Thymus (tissue), 11 donors: ENCODE data around the gene GATAD2A. TPM values are rescaled to one million over a fixed set of nuclear protein-coding genes. Genes with fewer than 3 reads are reported as not detected.

Experiments
- DNase-seq, 9 donors: peaks; one replicate each; pipeline ENCODE4 v3.0.0-alpha.2; 2013; ENCODE audit warnings: low spot score in 9 of 9, low read depth in 6 of 9, missing footprints in 1 of 9
- H3K27ac ChIP-seq, 2 donors: one replicate each; pipeline ENCODE4 v1.5.1; 2013; ENCODE audit warnings: control low read depth in 1 of 2, low read depth in 1 of 2, low read length in 1 of 2, mild to moderate bottlenecking in 1 of 2, moderate library complexity in 1 of 2
- H3K27me3 ChIP-seq, 2 donors: one replicate each; pipeline ENCODE4 v1.5.1; 2013; ENCODE audit warnings: low read length in 1 of 2; ENCODE audit not compliant: control insufficient read depth in 2 of 2, insufficient read depth in 1 of 2
- H3K36me3 ChIP-seq, 2 donors: one replicate each; pipeline ENCODE4 v1.5.1; 2013; ENCODE audit warnings: low read length in 1 of 2, mild to moderate bottlenecking in 1 of 2, moderate library complexity in 1 of 2; ENCODE audit not compliant: control insufficient read depth in 2 of 2, insufficient read depth in 2 of 2
- H3K4me1 ChIP-seq, 2 donors: one replicate each; pipeline ENCODE4 v1.5.1; 2013; ENCODE audit warnings: low read length in 2 of 2; ENCODE audit not compliant: control insufficient read depth in 2 of 2, insufficient read depth in 2 of 2
- H3K4me3 ChIP-seq, 2 donors: one replicate each; pipeline ENCODE4 v1.5.1; 2013; ENCODE audit warnings: low read length in 2 of 2, control low read depth in 1 of 2, mild to moderate bottlenecking in 1 of 2
- H3K9me3 ChIP-seq, 2 donors: one replicate each; pipeline ENCODE4 v1.5.1; 2013; ENCODE audit warnings: low read length in 1 of 2, mild to moderate bottlenecking in 1 of 2; ENCODE audit not compliant: control insufficient read depth in 2 of 2, insufficient read depth in 1 of 2
- WGBS: extraction: QIAGEN DNeasy Blood & Tissue Kit; methylation state at CpG from one replicate; pipeline ENCODE4 v1.1.7; 2013; 5-methylcytosine and 5-hydroxymethylcytosine counted together
- polyA plus RNA-seq: library from polyadenylated mRNA; stranded (reverse); fragments of 200-250 nt; gene quantifications from one replicate; pipeline ENCODE4 v1.2.3, GENCODE V29; 2013
- total RNA-seq: library from RNA; stranded (reverse); fragments of 120-200 nt; gene quantifications from one replicate; pipeline ENCODE4 v1.2.4, GENCODE V29; 2013
- donor health status: healthy.

Gene GATAD2A
- total and polyA plus RNA-seq, 2 donors = 20.9 to 24.9 TPM

DNA sequence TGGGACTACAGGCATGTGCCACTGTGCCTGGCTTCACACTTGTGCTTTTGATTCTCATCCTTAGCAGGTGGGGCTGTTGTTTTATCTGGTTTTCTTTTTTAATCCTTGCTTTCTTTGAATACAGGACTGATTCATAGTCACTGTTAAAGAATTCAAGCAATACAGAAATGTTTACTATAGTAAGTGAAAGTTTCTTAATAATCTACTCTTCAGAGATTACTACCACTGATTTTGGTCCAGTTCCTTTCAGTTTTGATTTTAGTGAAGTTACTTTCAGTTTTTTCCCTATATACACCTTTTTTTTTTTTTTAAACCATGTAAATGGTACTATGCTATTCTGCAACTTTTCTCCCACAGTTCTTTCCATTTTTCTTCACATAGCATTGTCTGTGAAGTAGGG lies 53.6 kb downstream of the GATAD2A start:
- Histone ChIP-seq H3K4me3 (no peak overlapping the region), H3K27ac (peak overlapping the region; percentile 94 to 95), H3K4me1 (peaks cover 56 to 78% of the 10 kb centered on the region in 2 donors), H3K9me3 (peaks cover 0 to 7% of the 10 kb centered on the region in 2 donors), H3K27me3 (no peaks in the 10 kb centered on the region), H3K36me3 (peaks cover 4 to 14% of the 10 kb centered on the region in 2 donors)
- DNase-seq = peak in 1 of 9 donors; percentile 49

DNA sequence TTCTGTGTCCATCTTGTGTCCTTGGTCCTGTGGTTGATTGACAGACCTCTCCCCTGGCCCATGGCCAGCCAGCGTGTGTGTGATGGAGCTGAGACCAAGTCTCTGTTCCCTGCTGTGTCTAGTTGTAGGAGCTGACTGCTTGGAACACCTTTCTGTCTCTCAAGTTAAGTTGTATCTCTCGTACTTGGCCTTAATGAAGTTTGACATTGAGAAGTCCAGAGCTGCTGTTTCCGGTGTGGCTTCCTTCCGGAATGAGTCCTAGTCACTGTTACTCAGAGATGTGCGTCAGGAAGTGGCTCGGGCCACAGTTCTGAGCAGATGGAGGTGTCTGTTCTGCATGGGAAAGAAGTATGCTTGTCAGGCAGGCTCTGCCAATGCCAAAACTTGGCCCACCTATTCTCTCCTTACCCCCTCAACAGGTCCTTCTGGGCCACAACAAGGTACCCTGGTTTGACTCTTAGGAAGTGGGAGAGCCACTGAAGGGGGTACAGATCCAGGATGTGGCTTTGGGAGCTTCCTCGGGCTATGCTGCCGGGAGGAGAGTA lies 54.3 kb downstream of the GATAD2A start:
- peak overlapping the region; percentile 8 to 26 for H3K4me3 ChIP-seq
- H3K36me3 ChIP-seq = peaks cover 10 to 21% of the 10 kb centered on the region in 2 donors
- peak overlapping the region; percentile 94 to 95 for H3K27ac ChIP-seq
- H3K9me3 ChIP-seq = peaks cover 0 to 7% of the 10 kb centered on the region in 2 donors
- 3% methylated on average over 8 of the region's 8 CpGs for WGBS
- H3K27me3 ChIP-seq = no peaks in the 10 kb centered on the region
- peaks cover 56 to 85% of the 10 kb centered on the region in 2 donors for H3K4me1 ChIP-seq
- peak in 5 of 9 donors; percentile 58 to 82 (median 62) for DNase-seq

DNA sequence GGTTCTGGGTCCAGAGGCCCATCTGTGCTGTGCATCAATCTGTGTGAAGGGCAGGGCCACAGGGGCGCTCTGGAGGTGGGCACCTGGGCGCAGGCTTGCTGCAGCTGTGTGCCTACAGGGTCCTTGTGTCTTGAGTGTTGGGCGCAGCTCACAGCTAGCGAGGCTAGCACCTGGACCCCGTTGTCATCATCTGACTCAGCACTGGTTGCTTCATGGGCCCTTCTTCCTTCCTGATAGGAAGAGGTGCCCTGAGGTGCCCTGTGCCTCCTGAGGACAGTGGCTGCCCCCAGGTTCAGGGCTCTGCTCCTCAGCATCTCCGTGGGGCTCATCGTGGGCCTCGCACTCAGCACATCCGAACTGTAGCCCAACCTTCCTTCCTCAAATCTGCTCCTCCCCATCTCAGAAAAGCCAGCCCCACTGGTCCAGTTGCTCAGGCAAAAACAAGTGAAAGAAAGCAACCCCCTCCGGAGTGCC lies 54.8 kb downstream of the GATAD2A start:
- peaks cover 56 to 85% of the 10 kb centered on the region in 2 donors for H3K4me1 ChIP-seq
- H3K4me3 ChIP-seq = peak overlapping the region; percentile 8 to 26
- H3K9me3 ChIP-seq = peaks cover 2 to 8% of the 10 kb centered on the region in 2 donors
- 17% methylated on average over 10 of the region's 10 CpGs for WGBS
- no peaks in the 10 kb centered on the region for H3K27me3 ChIP-seq
- peaks cover 15 to 27% of the 10 kb centered on the region in 2 donors for H3K36me3 ChIP-seq
- H3K27ac ChIP-seq = peak overlapping the region; percentile 94 to 95
- peak in 4 of 9 donors; percentile 50 to 75 (median 56) for DNase-seq

DNA sequence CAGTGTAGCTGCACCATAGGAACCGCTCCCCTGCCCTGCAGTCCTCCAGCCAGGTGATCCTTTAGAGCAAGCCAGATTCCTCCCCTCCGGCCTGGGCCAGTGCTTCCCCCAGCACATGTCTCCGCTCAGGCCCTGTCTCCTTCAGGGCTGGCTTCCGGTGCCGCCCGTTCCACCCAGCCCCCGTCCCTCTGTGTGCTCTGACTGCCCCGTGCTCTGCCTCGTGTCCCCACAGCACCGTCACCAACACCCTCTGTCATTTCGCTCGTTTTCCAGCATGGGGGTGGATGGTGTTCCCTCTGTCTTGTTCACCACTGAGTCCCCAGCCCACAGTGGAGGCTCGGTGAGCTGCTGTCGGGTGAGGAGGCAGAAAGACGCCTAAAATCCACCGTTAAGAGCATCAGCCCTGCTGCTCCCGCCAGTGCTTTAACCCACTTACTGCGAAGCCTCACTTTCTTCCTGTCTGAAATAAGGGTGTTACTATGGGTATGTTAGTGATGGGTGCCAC lies 55.3 kb downstream of the GATAD2A start:
- peaks cover 20 to 32% of the 10 kb centered on the region in 2 donors for H3K36me3 ChIP-seq
- peaks cover 56 to 85% of the 10 kb centered on the region in 2 donors for H3K4me1 ChIP-seq
- H3K27me3 ChIP-seq = no peaks in the 10 kb centered on the region
- 20% methylated on average over 18 of the region's 18 CpGs for WGBS
- H3K4me3 ChIP-seq = peak overlapping the region; percentile 8 to 26
- peaks cover 3 to 12% of the 10 kb centered on the region in 2 donors for H3K9me3 ChIP-seq
- H3K27ac ChIP-seq = peak overlapping the region; percentile 94 to 95
- DNase-seq = peak in 5 of 9 donors; percentile 48 to 76 (median 60)

DNA sequence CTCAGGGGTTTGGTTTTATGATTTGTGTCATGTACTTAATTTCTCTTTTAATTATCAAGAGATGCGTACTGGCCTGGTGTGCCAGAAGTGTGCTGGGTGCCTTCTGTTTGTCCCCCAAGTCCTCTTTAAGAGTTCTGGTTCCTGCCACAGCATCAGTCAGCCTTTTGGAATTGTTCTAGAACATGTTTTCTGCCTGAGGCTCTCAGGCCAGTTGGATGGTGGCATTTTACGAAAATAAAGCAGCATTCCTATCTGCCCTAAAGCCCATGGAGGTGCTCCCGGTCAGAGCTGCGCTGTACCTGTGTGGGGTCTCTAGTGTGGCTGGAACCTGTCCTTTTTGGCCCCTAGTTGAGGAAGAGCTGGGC lies 55.8 kb downstream of the GATAD2A start:
- Histone ChIP-seq H3K27me3 (no peaks in the 10 kb centered on the region), H3K4me3 (peak overlapping the region in 1 of 2 donors; percentile 26), H3K36me3 (peaks cover 25 to 32% of the 10 kb centered on the region in 2 donors), H3K4me1 (peaks cover 56 to 83% of the 10 kb centered on the region in 2 donors), H3K27ac (peak overlapping the region; percentile 94 to 95), H3K9me3 (peaks cover 4 to 14% of the 10 kb centered on the region in 2 donors)
- WGBS = 98% methylated on average over 4 of the region's 4 CpGs
- DNase-seq = no peak

DNA sequence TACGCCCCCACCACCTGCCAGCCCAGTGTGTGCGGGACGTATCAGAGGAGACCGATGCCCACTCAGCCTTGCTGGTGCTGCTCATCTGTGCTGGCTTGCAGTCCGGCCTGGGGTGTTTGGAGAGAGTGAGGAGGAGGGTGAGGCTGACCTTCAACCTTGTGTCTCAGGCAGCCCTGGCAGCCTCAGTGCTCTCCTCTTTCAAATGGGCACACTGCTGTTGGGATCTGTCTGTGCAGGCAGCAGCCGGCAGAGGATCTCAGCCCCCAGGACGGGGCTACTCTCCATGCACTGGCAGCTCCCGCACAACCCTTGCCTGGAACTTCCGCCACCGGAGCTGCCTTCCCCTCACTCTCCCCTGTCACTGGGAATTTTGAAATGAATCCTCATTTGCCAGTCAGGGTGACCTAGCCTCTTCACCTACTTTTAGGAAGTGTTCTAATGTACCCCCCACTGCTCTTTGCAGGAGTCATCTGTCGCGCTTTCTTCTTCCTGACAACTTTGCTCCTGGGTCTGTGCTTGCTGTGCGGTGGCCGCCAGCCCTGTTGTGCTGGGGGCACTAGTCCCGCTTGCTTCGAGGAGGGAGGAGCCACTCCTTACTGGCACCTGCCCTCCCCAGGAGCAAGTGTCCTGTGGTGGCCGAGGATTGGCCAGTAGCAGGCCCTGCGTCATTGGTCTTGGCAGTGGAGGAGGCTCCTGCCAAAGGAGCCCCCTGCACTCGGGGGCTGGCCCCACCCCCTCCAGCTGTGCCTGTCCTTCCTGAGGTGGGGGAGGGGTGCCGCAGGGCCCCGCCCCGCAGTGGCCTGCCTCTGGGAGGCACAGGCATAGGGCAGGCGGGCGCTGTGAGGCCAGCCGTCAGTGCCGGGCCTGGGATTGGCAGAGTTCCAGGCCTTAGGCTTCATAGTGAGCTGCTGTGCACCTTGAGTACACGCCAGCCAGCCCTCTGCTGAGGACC lies 56.5 kb downstream of the GATAD2A start:
- Histone ChIP-seq H3K9me3 (peaks cover 7 to 19% of the 10 kb centered on the region in 2 donors), H3K4me3 (peak overlapping the region; percentile 16 to 18), H3K27ac (peak overlapping the region; percentile 94 to 95), H3K36me3 (peaks cover 27 to 32% of the 10 kb centered on the region in 2 donors), H3K27me3 (no peaks in the 10 kb centered on the region), H3K4me1 (peaks cover 54 to 77% of the 10 kb centered on the region in 2 donors)
- 44% methylated on average over 27 of the region's 27 CpGs for WGBS
- peak in 7 of 9 donors; percentile 53 to 88 (median 76) for DNase-seq

DNA sequence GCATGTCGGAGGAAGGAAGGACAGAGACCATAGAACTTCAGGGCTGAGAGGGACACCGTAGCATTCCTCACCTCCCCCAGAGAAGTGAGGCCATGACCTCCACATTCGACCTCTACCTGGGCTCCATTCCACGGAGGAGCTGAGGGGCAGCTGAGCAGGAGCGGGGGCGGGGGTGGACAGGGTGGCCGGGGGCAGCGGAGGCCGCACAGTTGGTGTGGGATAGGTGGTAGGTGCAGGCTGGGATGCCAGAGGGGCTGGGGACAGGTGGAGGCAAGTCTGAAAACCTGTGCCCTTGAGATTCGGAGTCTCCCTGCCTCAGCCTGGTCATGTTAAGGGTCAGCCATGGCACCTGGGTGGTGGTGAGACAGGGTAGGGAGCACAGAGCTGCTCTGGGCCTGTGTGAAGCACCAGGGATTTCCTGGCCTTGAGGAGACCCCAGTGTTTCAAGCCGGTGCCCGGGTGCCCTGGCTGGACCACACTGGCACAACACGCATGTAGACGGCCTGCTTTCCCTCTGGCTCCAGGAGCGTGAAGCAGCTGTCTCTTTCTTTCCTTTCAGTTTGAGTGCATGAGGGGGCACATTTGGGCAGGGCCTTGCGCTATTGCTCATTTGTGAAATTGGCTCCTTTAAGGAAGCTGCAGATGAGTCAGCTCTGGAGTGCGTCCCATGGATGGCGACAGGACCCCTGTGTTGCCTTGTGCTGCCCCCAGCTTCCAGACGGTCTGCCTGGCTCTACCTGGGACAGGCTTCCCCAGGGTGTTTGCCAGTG lies 58.1 kb downstream of the GATAD2A start:
- 95% methylated on average over 19 of the region's 19 CpGs for WGBS
- no peak for DNase-seq
- H3K27ac ChIP-seq = peak overlapping the region; percentile 53 to 94
- H3K27me3 ChIP-seq = no peaks in the 10 kb centered on the region
- H3K4me1 ChIP-seq = peaks cover 45 to 62% of the 10 kb centered on the region in 2 donors
- no peak overlapping the region for H3K4me3 ChIP-seq
- peaks cover 38 to 45% of the 10 kb centered on the region in 2 donors for H3K36me3 ChIP-seq
- H3K9me3 ChIP-seq = peaks cover 14 to 29% of the 10 kb centered on the region in 2 donors

DNA sequence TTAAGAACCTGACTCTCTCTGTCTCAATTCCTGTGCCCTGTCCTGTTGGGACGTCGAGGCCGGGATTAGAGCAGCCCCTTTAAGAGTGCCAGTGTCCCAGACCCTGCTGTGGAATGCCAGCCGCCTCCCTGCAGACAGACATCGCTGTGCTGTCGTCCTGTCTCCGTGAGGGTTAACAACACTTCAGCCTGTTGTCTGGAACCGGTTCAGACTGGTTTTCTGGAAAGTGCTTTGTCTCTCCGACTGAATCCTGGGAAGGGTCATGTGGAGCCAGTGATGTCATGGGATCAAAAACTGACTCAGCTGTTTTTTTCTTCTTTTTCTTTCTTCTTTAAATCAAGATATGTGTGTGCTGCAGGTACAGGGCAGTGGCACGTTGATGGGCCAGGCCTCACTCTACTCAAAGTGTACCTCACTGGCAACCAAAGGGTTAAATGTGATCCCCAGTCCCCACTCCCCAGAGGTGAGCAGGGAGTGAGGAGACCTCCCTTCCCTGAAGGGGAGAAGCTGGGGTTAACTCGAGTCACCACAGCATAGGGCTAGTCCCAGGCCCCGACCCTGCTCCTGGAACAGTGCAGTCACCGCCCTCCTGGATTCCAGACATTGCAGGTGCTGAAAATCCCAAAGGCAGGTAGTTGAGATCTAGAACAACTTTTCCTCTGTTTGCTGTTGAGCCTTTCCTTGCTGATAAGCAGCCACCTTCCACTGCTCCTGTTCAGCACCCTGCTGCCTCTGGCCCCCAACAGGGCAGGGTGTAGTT lies 59.0 kb downstream of the GATAD2A start:
- Histone ChIP-seq H3K27ac (peak overlapping the region in 1 of 2 donors; percentile 46), H3K4me1 (peaks cover 37 to 53% of the 10 kb centered on the region in 2 donors), H3K4me3 (no peak overlapping the region), H3K9me3 (peaks cover 16 to 35% of the 10 kb centered on the region in 2 donors), H3K36me3 (peaks cover 40 to 51% of the 10 kb centered on the region in 2 donors), H3K27me3 (no peaks in the 10 kb centered on the region)
- 93% methylated on average over 13 of the region's 13 CpGs for WGBS
- DNase-seq = no peak
